ENCODE measurements around the gene SIN3A.

Gene SIN3A

DNA sequence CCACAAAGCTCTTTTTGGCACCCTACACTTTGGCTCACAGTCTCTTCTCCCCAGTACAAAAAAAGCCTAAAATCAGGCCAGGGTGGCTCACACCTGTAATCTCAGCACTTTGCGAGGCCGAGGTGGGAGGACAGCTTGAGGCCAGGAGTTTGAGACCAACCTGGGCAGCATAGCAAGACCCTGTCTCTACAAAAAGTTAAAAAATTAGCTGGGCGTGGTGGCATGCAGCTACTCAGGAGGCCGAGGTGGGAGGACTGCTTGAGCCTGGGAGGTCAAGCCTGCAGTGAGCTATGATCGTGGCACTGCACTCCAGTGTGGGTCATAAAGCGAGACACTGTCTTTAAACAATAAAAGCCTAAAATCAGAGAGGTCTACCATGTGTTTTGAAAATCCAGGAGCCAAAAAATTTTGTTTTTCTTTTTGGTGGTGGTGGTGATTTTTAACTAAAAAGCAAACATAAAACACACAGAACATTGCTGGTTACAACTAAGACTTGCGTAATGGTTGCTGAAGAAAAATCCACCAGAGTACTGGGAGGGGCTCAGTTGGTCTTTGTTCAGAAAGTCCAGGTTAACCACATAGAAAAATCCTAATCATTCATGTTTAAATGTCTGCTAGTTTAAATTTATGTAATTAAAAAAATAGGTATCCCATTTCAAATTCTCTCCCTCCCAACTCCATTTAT lies 81.5 kb downstream of the SIN3A start:
- DNase-seq: no peak

DNA sequence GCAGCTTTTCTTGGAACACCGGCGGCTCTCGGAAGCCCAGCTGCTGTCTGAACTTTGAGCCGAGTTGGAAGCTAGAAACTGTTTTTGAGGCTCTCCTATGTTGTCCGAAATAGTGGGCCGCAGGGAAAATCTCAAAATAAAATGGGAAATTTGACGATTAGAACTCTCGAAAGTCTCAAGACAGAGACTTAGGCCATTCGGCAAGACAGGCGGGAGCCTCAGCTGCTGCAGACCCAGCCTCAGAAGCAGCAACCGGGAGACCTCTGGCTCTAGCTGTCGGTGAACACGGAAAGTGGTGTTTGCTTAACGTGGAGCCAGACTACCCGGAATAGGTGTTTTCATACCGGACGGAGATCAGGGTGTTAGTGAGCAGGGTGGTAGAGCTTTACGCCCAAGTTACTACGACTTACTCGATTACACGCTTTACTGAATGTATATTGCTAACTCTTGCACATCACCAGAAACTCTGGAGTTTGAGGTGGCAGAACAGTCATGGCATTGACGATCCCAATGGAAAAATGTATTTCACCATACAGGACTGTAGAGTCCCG lies 82.7 kb downstream of the SIN3A start:
- DNase-seq: no peak

DNA sequence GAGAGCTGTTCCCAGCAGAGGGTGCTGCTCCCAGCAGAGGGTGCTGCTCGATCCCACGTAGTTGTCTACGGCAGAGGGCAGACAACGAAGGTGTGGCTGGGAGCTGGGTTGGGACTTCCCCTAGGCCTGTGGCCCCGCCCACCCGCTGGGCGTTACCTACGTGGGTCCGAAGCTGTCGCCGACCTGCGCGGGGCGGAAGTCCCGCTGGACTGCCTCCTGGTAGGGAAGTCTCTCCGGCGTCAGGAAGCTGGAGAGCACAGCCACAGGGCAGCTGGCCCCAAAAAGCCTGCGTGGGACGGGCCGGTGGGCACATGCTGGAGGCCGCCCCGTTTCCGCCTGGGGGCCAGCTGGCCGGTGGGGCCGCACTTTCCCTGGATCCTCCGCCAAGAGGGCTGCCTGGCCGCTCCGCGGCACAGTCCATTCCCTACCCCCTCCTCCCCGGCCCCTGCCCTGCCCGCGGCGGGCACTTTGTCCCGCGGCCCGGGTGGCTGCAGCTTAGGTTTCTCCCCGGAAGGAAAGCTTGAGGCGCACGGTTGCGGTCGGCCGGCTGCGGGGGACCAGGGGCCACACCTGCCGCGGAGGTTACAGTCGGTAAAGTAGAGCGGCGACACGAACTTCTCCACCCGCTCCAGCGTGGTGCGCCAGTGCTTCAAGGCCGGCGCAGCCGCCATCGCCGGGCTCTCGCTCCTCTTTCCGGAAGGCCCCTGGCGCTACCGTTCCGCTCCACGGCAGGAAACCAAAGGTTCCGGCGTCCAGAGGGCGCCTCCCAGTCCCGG lies 83.4 kb downstream of the SIN3A start, which contains the start of gene MAN2C1:
MAN2C1 (minus strand) TSS at position 695 of the 776 bp plus-strand sequence; CDS start at position 671, 24 bp downstream.
- DNase-seq: peak; percentile 96

DNA sequence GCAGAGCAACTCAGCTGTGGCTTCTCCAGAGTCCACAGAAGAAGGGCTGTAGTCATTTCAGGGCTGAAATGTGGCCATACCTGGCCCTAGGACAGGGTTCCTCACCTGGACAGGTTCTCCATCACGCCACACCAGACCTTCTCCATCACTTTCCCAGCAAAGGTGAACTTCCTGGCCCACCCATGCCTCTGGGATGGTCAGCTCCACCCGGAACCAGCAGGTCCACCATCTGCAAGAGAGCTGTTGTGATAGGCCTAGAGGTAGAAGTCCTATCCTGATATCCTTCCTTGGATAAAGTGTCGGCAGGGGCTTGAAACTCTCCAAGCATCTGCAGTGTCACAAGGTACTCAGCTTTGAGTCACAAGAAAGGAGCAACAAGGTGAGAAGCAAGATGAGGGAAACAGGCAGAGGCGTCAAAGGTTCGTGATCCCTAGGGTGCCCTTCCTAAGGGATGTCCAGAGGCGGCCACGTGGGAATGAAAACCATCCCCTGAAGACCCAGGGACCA lies 84.0 kb downstream of the SIN3A start:
- no peak for DNase-seq

DNA sequence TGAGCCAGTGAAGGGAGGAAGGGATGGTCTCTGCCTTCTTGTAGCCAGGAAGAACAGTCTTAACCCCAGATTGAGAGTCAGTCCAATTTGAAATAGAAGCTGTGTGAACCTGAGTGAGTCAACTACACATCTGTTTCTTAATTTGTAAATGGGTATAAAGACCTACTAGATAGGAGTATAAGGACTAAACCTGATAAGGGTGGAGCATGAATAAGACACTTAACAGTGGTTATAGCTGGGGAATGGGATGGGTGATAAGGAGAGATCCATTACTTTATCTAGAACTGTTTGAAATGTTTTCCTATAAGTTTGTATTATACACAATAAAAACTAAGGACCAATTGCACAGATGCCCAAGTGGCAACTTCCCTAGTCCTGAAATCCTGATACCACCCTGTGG lies 84.5 kb downstream of the SIN3A start:
- no peak for DNase-seq

DNA sequence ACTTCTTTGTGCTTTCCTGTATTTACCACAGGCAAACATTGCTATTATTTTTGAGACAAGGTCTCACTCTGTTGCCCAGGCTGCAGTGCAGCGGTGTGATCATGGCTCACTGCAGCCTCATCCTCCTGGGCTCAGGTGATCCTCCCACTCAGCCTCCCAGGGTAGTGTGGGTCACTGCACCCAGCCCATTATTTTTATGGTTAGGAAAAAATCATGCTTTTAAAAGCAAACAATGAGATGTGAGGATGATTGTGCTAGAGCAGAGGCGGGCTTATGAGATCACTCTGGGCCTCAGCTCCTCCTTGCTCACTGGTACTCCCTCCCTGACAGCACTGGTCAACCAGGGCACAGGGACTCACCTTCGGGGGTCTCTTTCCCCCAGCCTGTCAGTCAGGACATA lies 85.3 kb downstream of the SIN3A start:
- no peak for DNase-seq

DNA sequence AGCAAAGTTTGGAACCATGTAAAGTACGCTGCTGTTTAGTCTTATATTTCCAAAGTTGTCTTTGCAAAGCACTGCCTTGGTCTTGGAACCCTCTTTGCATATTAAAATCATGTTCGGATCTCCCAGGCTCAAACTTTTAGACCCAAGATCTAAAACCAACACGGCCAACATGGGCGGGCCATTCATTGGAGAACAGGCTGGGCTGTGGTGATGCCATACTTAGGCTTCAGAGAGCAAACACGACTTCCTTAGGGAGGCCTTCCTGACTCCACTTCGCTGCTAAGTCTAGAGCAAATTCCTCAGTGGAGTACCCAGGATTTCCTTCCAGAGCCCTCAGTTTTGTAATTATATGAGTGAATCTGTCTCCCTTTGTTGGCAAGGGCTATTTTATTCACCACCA lies 86.6 kb downstream of the SIN3A start:
- no peak for DNase-seq

DNA sequence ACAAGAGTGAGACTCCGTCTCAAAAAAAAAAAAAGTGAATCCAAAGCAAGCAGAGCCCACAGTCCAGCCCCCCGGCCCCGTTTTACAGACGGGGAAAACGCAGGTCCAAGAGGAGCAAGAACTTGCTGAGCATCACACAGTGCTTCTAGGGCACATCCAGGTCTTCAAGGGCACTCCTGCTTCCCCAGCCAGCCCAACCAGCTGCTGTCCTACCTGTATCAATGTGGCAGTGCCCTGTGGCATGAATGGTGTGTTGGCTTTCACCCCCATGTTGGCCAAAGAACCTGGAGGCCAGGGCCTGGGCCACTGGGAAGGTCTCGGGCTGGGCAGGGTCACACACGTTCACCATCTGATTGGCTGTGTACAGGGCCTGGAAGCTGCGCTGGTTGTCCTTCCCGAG lies 87.7 kb downstream of the SIN3A start:
- DNase-seq: no peak

DNA sequence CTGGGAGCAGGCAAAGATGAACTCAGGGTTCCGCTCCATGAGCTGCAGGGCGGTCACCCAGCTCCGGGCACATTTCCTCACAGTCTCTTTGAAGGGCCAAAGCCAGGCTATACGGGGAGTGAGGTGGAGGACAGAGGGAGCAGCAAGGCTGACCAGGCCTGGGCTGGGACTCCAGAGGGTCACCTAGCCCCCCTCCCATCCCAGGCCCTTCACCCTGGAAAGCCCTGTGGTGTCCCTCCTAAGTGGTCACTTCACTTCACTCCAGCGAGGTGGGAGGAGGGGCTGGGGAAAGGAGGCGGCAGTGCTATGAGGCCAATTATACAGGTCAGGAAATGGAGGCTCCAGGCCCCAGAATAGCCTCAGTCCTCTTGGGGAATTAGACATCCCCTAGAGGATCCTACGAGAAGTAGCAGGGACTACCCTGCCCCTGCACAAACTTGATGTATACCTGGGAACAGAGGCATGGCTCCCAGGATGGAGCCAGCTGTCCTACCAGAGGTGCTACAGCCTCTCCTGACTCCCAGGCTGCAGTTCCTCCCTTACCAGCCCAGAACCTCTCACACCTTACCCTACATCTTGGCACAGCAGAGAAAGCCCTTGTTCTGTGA lies 88.7 kb downstream of the SIN3A start:
- DNase-seq: no peak

DNA sequence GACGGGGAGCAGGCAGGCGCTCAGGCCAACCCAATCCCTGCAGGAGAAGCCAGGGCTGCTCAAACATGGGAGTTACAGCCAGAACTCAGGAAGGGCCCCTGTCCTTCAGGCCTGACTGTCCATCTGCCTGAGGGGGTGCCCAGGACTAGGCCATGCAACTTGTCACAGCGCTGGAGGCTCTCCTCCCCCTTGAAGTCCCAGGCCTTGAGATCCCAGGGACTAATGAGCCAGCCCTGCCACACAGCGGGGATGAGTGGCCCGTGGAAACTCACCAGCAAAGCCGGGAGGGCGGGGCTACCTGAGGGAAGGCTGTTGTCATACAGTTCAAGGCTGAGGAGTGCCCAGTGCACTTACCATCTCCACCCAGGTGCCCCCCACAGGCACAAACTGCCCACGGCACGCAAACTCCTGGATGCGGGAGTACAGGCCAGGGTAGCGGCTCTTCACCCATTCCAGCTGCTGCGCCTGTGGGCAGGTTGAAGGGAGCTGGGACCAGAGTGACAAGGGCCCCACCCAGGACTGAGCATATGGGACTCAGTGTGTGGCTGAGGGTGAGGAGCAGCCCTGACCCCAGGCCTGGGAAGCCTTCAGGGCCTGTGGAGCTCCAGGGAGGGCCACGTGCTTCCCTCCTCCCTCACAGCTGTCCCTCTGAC lies 89.4 kb downstream of the SIN3A start:
- no peak for DNase-seq

DNA sequence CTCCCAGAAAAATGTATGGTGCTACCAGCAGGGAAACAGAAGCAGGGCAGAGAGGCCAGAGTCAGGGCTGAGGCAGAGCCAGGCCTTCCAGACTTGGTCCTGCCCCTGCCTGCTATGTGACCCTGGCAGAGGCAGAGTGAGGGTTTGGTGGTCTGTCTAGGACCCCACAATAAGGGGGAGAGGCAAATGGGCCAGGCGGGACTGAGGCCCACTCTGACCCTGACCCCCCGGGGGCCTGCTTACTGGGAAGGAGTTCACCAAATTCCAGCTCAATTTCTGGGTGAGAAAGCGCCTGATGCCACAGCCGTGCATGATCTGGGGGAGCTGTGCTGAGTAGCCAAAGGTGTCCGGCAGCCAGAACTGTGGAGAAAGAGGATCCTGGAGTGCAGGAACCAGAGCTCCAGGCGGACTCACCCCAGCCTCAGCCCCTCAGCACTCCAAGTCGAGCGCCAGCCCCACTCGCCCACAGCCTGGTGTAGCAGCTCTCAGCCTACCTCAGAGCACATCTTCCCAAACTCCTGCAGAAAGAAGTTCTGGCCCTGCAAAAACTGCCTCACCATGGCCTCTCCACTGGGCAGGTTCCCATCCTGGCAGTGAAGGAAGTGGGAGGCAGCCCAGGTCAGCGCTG lies 90.0 kb downstream of the SIN3A start:
- DNase-seq: no peak

DNA sequence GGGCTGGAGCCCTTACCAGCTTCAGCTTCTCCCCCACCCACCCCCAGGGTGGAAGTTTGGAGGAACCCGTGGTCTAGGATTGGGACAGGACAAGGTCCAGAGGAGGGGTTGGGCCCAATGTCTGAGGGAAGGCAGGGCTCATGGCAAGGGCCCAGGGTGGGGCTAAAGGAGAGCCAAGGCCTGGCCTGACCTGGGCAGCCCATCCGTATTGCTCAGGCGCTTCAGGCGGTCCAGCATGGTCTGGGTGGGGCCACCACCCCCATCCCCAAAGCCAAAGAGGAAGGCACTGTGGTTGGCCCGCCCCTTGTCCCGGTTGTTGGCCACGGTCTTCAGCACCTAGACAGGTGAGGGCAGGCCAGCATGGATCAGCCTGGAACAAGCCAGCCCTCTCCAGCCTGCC lies 90.6 kb downstream of the SIN3A start:
- DNase-seq: no peak

DNA sequence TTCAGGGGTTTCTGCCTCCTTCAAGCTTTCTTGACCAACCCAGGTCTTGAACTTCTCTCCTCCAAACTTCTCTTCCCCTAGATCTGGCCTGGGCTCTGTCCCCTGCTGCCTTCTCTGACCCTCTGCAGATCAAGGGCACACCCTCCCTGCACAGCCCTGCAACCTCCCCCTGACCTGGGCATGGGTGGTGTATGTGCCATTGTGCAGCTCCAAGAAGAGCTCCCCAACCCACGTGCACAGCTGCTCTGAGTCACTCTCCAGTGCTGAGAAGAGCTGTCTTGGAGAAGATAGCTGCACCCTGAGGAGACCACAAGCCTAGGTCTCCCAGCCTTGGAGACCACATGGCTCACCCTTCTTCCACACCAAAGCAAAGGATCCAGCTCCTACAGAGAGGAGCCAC lies 91.1 kb downstream of the SIN3A start:
- DNase-seq: no peak

DNA sequence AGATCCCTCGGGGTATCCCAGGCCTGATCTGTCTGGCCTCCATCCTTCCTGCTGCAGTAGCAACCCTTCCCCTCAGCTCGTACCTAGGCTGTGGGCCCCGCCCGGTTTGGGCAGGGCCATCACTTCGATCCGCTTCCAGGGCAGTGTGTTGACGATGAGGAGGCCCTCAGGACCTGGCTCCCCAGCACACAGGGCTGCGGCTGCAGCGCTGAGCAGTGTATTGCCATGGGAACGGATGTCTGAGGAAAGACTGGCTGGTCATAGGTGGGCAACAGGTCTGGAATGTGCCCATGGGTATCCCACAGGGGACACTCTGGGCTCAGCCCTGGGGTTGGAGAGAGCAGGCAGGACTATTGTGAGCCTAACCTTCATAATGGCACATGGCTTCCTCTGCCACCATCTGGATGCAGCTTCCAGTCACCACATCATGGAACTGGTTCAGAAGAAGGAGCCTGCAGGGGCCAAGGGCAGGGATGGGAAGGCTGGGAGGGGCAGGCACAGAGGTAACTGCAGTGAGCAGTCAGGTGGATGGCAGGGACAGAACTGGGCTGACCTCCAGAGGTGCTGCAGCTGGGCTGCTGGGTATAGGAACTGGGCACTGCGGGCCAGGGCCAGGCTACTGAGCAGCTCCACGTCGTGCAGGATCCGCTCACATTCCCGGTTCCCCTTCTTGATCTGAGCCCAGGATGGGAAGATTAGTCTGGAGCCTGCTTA lies 91.8 kb downstream of the SIN3A start:
- no peak for DNase-seq

DNA sequence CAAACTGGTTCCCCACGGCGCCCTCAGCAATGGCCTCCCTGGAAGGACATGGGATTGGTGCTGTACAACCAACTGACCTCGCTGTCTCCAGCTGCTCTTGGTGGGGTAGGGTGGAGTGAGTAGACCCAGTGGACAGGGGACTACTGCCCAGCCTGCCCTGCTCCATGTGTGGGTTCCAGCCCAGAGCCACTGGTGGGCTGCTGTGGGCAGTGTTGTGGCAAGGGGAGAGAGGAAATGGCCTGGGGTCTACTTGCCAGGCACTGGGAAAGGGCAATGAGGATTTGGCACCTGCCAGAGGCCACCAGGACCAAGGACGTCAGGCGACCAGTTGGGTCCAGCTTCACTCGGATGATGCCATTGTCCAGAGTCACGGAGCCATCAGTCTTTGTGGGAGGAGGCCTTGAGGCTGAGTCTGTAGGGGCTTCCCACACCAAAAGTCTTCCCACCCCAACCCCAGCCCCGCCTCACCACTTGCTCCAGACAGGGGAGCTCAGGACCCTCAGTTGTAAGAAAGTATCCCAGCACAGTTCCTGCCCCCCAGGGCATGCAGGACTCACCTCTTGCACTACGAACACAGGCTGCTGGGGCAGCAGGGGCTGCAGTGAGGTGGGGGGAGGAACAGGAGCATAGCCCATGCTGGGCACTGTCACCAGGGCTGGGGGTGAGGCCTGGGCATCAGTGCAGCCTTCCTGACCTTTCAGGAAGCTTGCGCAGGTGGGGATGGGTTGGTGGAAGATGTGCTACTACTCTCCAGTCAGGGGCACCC lies 92.5 kb downstream of the SIN3A start:
- no peak for DNase-seq

DNA sequence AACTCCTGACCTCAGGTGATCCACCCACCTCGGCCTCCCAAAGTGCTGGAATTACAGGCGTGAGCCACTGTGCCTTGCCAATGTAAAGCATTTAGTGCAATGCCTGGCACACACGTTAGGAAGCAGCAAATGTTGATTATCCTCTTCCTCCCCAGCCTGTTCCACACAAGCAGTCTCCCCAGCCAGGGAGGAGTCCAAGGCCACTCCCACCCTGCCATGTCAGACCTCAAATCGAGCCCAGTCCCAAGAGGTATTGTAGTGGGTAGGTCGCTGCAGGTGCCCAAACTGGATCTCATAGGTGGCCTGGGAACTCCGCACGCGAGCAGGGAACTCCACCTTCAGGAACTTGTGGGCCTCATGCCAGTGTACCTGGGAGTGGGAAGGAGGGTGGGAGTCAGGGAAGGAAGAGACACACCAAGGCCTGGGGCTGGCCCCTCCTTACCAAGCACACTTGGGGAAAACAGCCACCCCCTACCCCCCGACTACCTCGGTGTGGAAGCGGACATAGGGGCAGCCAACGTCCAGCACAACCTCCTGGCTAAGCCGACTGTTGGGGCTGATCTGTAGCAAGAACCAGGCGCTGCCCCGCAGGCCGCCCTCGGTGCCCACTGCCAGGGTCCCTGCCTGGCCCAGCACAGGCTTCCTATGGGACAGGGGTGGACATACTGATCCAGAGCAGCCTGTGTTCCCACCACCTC lies 93.4 kb downstream of the SIN3A start:
- DNase-seq: no peak

DNA sequence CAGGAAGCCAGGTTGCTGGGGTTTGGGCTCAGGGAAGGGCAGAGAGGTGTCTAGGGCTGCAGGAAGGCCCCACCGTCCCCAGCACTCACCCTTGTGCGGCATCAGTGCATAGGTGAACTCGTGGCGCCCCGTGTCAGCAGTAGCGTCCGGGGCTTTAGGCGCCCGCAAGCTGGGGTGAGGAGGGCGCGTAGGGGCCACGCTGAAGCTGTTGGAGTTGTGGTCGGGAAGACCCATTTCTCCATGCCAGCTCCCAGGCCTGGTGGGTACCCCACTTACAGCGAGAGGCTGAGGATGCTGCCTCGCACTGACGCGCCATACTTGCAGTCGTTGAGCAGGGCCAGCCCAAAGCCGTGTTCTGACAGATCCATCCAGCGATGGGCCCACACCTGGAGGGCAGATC lies 95.0 kb downstream of the SIN3A start:
- DNase-seq: no peak

DNA sequence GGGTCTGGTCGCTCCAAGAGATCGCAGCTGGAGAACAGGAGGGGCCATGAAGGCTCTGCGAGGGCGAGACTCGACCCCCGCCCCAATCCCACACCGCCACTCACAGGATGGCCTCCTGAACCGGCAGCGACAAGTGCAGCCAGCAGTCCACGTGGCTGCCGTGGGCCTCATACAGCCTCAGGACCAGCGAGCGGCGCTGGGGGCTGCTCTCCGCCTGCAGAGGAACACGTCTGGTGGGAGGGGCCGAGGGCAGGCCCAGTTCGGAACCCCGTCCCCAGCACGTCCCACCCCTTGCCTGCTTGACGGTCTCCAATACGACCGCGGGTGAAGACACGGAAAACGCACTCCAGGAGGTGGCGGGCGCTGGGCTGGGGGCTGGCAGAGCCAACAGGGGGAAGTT lies 95.5 kb downstream of the SIN3A start:
- DNase-seq: no peak

DNA sequence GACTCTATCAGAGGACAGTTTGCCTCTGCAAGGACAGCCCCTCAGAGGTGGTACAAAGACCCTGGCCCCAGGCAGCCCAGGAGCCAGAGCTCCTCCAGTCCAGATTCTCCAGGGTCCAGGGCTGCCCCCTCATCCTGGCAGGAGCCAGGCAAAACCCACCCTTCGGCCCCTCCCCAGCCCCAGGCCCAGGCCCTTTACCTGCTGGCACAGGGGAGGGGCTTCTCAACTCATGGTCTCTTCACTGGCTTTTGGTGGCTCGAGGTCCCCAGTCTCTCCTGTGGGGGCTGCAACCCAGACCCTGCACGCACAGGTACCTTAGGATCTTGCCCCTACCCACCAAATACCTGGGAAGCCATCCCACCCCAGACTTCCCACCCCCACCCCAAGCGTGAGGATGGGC lies 96.1 kb downstream of the SIN3A start:
- no peak for DNase-seq

DNA sequence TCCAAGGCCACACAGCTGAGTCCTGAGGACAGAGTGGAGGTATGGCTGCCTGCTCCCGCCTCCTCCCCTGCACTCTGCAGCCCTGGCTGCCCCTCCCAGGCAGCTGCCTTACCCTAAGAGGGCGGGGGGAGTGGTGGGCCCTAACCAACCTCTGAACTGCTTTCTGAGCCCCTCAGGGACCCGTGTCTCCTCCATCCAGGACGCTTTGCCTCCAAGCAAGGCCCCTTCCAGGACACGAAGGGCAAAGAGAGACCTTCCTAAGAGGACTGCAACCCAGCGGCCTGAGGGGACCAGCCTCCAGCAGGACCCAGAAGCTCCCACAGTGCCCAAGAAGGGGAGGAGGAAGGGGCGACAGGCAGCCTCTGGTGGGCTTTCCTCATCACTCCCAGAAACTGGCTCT lies 97.0 kb downstream of the SIN3A start:
- DNase-seq: no peak

DNA sequence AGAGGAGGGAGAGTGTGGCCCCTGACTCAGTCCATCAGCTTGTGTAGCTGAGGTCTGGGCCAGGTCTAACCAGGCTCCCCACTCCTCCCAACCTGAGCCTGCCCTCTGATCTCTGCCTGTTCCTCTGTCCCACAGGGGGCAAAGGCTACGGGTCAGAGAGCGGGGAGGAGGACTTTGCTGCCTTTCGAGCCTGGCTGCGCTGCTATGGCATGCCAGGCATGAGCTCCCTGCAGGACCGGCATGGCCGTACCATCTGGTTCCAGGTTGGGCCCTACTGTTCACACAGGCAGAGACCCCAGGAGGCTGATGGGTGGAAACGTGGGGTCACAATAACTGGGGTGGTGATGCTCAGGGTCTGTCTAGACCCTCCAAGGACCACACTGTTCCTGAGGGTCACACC lies 97.9 kb downstream of the SIN3A start:
- no peak for DNase-seq

Data from NCI-H1048 (cell line).